K562 (cell line): Measurements from ENCODE around the gene CAPZB.

Source experiments
- ARID2 ChIP-seq: fragments of 450-650 bp; IDR thresholded peaks from 2 replicates; pipeline ENCODE4 v1.6.1; 2017; ENCODE audit warnings: antibody characterized with exemption, mild to moderate bottlenecking
- CBX5 ChIP-seq: IDR thresholded peaks from 2 replicates; pipeline ENCODE4 v1.6.1; 2014; ENCODE audit warnings: low read depth, borderline replicate concordance
- CTCF ChIP-seq, 3 experiments: IDR thresholded peaks in 2 of 3; conservative IDR thresholded peaks in 1 of 3; 2 replicates each; pipeline ENCODE4 v1.5.1; 2011 to 2012; ENCODE audit warnings: low read length in 3 of 3, mild to moderate bottlenecking in 3 of 3, control low read depth in 2 of 3, improper control_type of control experiment in 1 of 3, inconsistent platforms in 1 of 3, low read depth in 1 of 3, mixed read lengths in 1 of 3, moderate library complexity in 1 of 3; ENCODE audit not compliant: insufficient read depth in 2 of 3
- E2F5 ChIP-seq: sonication (generic); formaldehyde crosslinking; IDR thresholded peaks from 2 replicates; pipeline ENCODE4 v1.8.0; 2022; ENCODE audit warnings: mild to moderate bottlenecking, missing genetic modification reagents
- EGR1 ChIP-seq: fragments of 450-650 bp; conservative IDR thresholded peaks from 2 replicates; pipeline ENCODE4 v1.6.1; 2017; ENCODE audit warnings: mild to moderate bottlenecking
- GTF2E2 ChIP-seq: fragments of 200-800 bp; sonication (Bioruptor generic); IDR thresholded peaks from 2 replicates; pipeline ENCODE4 v1.6.1; 2016; ENCODE audit warnings: missing genetic modification characterization, missing compliant biosample characterization
- ID3 ChIP-seq, 2 experiments: fragments of 250-450 bp in 1 of 2; fragments of 450-650 bp in 1 of 2; sonication (Bioruptor Pico) in 1 of 2; IDR thresholded peaks; 2 replicates each; pipeline versions ENCODE4 v1.6.1 to v1.8.0; 2016 to 2021; ENCODE audit warnings: mild to moderate bottlenecking in 2 of 2, moderate library complexity in 2 of 2, missing compliant biosample characterization in 1 of 2, missing genetic modification characterization in 1 of 2
- JUNB ChIP-seq: fragments of 450-650 bp; formaldehyde crosslinking; conservative IDR thresholded peaks from 2 replicates; pipeline ENCODE4 v1.4.0; 2020; ENCODE audit warnings: mild to moderate bottlenecking
- MYC ChIP-seq, 2 experiments: fragments of 250-450 bp in 1 of 2; sonication (Bioruptor Pico) in 1 of 2; IDR thresholded peaks; 2 replicates each; pipeline versions ENCODE4 v1.5.1 to v1.6.1; 2012 to 2021; ENCODE audit warnings: low read depth in 2 of 2, borderline replicate concordance in 1 of 2, improper control_type of control experiment in 1 of 2, low read length in 1 of 2, mild to moderate bottlenecking in 1 of 2, moderate library complexity in 1 of 2
- NR2C1 ChIP-seq, 2 experiments: fragments of 450-650 bp; IDR thresholded peaks; 2 replicates each; pipeline ENCODE4 v1.6.1; 2017; ENCODE audit warnings: mild to moderate bottlenecking in 2 of 2, antibody characterized with exemption in 1 of 2, inconsistent platforms in 1 of 2, missing compliant biosample characterization in 1 of 2, missing genetic modification characterization in 1 of 2
- POLR2A ChIP-seq: fragments of 450-650 bp; conservative IDR thresholded peaks from 2 replicates; pipeline ENCODE4 v1.6.1; 2016
- TCFL5 ChIP-seq: fragments of 250-450 bp; sonication (Bioruptor Pico); conservative IDR thresholded peaks from 2 replicates; pipeline ENCODE4 v1.6.1; 2021; ENCODE audit warnings: mild to moderate bottlenecking, moderate library complexity, matching md5 sums
- THAP7 ChIP-seq: fragments of 250-450 bp; sonication (Bioruptor Pico); IDR thresholded peaks from 2 replicates; pipeline ENCODE4 v1.5.0; 2021
- ZKSCAN3 ChIP-seq: fragments of 250-450 bp; sonication (Bioruptor Pico); IDR thresholded peaks from 2 replicates; pipeline ENCODE4 v1.4.0; 2020

GRCh38 chr1:19450811-19451515 lies 34.4 kb downstream of the CAPZB start:
- no peak for TF ChIP-seq NR2C1 (IDR thresholded peaks at IDR 0.05)
- no peak for TF ChIP-seq NR2C1 (tag; IDR thresholded peaks at IDR 0.05)
- no peak for TF ChIP-seq ARID2
- TF ChIP-seq THAP7 (CRISPR knock-in tag), result no peak
- no peak for TF ChIP-seq ZKSCAN3 (CRISPR knock-in tag)
- no peak for TF ChIP-seq MYC (IDR thresholded peaks at IDR 0.05; ENCODE audit: low read depth, low read length)
- no peak for TF ChIP-seq MYC (CRISPR knock-in tag; IDR thresholded peaks at IDR 0.05; ENCODE audit: borderline replicate concordance, low read depth)
- TF ChIP-seq CTCF (IDR thresholded peaks at IDR 0.05 in 2 of 3, conservative IDR thresholded peaks at IDR 0.05 in 1 of 3; ENCODE audit: insufficient read depth in 2 of 3, low read depth in 1 of 3, low read length in 3 of 3), result no peak
- no peak for TF ChIP-seq ID3 (CRISPR knock-in tag; IDR thresholded peaks at IDR 0.05)
- TF ChIP-seq ID3 (tag; IDR thresholded peaks at IDR 0.05), result no peak
- TF ChIP-seq JUNB (CRISPR knock-in tag), result no peak
- no peak for TF ChIP-seq GTF2E2 (tag)
- no peak for TF ChIP-seq TCFL5
- TF ChIP-seq E2F5, result no peak
- no peak for TF ChIP-seq POLR2A
- no peak for TF ChIP-seq CBX5
- no peak for TF ChIP-seq EGR1
